Epithelial cell of umbilical artery (primary cell): ENCODE data around the gene IL1F10. TPM values are rescaled to one million over a fixed set of nuclear protein-coding genes. Genes with fewer than 3 reads are reported as not detected.

Experiments
- total RNA-seq: library from RNA; depleted of rRNA; stranded (reverse); fragments of >200 nt; gene quantifications from 2 replicates; pipeline ENCODE4 v1.2.3, GENCODE V29; 2014

The IL1F10 gene, protein sequence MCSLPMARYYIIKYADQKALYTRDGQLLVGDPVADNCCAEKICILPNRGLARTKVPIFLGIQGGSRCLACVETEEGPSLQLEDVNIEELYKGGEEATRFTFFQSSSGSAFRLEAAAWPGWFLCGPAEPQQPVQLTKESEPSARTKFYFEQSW
- total RNA-seq = not detected in 2 replicates

DNA sequence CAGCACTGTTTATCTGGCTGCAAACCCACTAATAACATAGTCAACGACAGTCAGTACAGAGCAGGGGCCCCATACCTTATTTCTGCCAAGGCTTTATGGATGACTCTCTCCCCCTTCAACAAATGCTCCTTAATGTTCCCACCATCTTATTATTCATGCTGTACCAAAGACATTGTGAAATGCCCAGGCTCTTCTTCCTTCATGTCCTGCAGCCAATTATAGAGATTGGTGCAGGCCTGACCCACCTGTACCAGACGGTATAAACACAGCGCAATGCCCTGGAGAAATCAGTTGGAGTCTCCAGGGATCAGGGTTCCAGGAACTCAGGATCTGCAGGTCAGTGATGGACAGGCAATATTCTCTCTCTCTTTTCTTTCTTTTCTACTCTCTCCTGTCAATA lies at the start of gene IL1F10:
Gene IL1F10 (plus strand): TSS at position 290 of the 400 bp plus-strand sequence. CDS start 4,769 bp downstream, outside the sequence.

DNA sequence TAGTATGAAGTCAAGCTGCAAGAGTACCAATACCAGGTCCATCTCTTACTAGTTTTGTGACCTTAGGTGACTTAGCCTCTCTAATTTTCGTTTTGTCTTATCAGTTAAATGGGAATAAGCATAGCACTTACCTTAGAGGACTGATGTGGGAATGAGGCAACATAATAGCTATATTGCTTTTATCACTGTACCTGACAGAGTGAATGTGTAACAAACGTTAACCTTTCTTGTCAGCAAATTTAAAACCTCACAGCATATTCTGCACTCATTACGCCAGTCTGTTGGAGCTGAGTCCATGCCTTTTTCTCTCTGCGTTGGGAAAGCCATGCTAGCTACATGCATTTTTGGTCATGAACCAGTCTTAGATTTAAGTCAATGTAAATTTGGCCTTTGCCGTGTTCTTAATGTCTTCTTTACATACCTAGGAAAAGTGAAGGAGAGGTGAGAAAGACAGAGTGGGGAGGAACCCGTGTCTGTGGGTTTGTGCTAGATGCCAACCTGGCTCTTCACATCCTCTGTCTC lies 15.3 kb upstream of the IL1F10 start, which contains the start of gene IL36B:
Gene IL36B (minus strand): TSS at position 472 of the 522 bp plus-strand sequence.

DNA sequence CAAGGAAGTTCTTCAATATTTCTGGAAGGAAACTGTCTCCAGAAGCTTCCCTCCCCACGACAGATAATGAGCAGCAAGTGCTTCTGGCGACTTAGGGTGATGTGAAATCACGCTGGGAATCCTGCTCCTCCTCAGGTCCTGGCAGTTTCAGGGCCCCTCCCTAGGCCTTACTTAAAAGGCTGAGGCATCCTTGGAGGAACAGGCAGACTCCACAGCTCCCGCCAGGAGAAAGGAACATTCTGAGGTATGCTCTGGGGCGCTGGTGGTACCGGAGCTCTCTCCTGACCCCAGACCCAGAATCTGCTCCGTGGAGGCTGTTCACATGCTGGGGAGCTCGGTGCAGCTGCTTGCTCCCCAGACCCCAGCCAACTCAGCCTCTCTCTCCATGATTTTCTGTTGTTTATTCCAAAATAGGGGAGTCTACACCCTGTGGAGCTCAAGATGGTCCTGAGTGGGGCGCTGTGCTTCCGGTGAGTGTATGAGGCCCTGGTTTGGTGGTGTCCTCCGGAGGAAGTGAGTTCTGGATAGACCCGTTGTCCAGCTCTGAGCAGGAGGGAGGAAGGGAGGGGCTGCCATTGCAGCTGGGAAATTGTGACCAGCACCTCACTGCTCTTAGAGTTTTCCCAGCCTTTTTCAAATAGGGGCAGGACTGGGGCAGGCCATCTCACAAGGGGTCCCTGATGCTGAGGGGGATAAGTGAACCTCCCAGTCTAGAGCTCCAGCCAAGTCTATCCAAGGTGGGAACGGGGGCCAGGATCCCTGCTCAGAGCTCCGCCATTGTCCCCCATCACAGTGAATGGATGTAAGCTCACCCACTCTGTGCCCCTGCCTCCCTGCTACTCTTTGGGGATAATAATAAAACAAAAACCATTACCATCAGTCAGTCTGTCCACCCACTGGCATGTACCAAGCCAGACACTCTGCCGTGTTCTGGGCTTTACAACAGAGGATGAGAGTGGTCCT lies 8.5 kb upstream of the IL1F10 start, which contains the start of gene IL36RN:
Gene IL36RN (plus strand): TSS at position 201 of the 963 bp plus-strand sequence. CDS start 241 bp downstream, at position 442.

Other genes with a start within 250 kb of the IL1F10 start
- 0.61 and 0.65 TPM in 2 replicates for gene IL1B, start 231.2 kb upstream of the IL1F10 start, total RNA-seq
- not detected in 2 replicates for gene IL37, start 156.8 kb upstream of the IL1F10 start, total RNA-seq
- gene IL36G, start 90.0 kb upstream of the IL1F10 start, total RNA-seq = not detected in 2 replicates
- not detected in 2 replicates for gene IL36A, start 62.5 kb upstream of the IL1F10 start, total RNA-seq
- gene IL36B, start 15.1 kb upstream of the IL1F10 start, total RNA-seq = not detected in 2 replicates
- not detected in 2 replicates for gene IL36RN, start 8.8 kb upstream of the IL1F10 start, total RNA-seq
- not detected in 2 replicates for gene IL1RN, start 59.6 kb downstream of the IL1F10 start, total RNA-seq
- under 0.01 and 0.30 TPM in 2 replicates for gene PSD4, start 106.0 kb downstream of the IL1F10 start, total RNA-seq
- gene PAX8, start 211.0 kb downstream of the IL1F10 start, total RNA-seq = under 0.01 TPM in 1 of 2 replicates, not detected in the other